Mesothelial cell of epicardium (in vitro differentiated cells): ENCODE results near the gene CLIC6. TPM values are rescaled to one million over a fixed set of nuclear protein-coding genes. Genes with fewer than 3 reads are reported as not detected.

Source experiments
- DNase-seq, 2 experiments: peaks; one replicate each; pipeline ENCODE4 v3.0.0; 2021; ENCODE audit warnings: low spot score in 2 of 2; ENCODE audit not compliant: unreplicated experiment in 2 of 2
- H3K27ac Mint-ChIP-seq: 2 replicates; pipeline ENCODE4 v1.8.0; 2021; ENCODE audit warnings: mixed read lengths
- H3K27me3 Mint-ChIP-seq: 2 replicates; pipeline ENCODE4 v1.8.0; 2021; ENCODE audit warnings: low read depth, mixed read lengths
- H3K36me3 Mint-ChIP-seq: 2 replicates; pipeline ENCODE4 v1.8.0; 2021; ENCODE audit warnings: mixed read lengths
- H3K4me1 Mint-ChIP-seq: 2 replicates; pipeline ENCODE4 v1.8.0; 2021; ENCODE audit warnings: mixed read lengths
- H3K4me3 Mint-ChIP-seq: 2 replicates; pipeline ENCODE4 v1.8.0; 2021; ENCODE audit warnings: mild to moderate bottlenecking, moderate library complexity, mixed read lengths
- H3K9me3 Mint-ChIP-seq: 2 replicates; pipeline ENCODE4 v1.8.0; 2021; ENCODE audit warnings: mixed read lengths
- CTCF ChIP-seq: fragments of 200-600 bp; sonication (generic); IDR thresholded peaks from one replicate; pipeline ENCODE4 v1.5.0; 2021; ENCODE audit warnings: antibody characterized with exemption; ENCODE audit not compliant: unreplicated experiment
- total RNA-seq: library from RNA; stranded (reverse); gene quantifications from 3 replicates; pipeline ENCODE4 v1.2.1, GENCODE V29; 2021

Gene CLIC6
- total RNA-seq, 1 donor from 2014 or later = 1.4 TPM

DNA sequence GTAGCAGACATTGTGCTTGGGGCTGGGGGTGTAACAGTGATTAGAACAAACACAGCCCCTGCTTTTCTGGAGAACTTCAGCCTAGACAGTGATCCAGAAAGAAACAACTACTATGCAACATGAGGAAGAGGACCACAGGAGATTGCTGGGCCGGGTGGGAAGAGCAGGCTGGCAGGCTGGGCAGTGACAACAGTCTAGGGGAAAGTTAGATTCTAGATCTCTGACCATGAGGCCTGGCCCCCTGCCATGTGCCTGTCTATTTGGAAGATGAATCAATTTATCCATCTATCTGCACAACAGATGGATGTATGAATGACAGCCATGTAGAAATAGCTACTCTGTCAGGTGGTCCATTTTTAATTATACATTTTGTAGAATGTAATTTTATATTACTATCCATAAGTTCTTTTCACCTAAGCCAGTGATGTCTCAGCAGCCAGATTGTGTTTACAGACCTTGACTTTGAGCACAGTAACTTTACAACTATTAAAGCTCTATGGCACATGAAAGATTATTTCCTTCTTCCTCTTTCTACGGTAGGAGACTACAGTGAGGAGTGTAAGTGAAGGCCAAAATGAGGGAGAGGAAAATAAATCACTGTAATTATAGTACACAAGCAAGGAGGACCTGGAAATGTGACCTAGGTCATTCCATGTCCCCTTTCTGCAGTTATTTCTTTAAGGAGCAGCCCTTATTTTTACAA is 15.5 kb downstream of the CLIC6 start:
- TF ChIP-seq CTCF = no peak
- peaks cover 28% of the 10 kb centered on the region for H3K9me3 Mint-ChIP-seq
- H3K27me3 Mint-ChIP-seq = no peaks in the 10 kb centered on the region
- DNase-seq = no peak
- no peak overlapping the region for H3K27ac Mint-ChIP-seq
- H3K4me3 Mint-ChIP-seq = no peak overlapping the region
- H3K36me3 Mint-ChIP-seq = no peaks in the 10 kb centered on the region
- peaks cover 2% of the 10 kb centered on the region for H3K4me1 Mint-ChIP-seq

DNA sequence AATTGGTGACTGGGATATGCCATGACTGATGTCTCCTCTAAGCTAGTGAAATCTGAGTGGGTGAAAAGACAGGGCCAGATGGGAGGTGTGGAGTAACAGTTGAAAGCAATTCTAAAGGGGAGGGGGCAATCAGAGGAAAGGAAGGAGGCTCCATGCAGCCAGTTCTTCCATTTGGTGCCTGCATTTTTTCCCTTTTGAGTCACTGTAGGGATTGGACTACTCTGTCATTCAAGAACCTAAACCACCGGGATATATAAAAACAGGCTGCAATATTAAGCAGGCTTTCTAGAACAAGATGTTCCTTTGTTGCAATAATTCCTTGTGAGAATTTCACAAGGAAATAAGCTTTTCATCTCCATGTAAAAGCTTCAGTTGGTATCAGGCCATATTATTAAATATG is 18.3 kb downstream of the CLIC6 start:
- H3K27ac Mint-ChIP-seq = no peak overlapping the region
- H3K27me3 Mint-ChIP-seq = peaks cover 6% of the 10 kb centered on the region

DNA sequence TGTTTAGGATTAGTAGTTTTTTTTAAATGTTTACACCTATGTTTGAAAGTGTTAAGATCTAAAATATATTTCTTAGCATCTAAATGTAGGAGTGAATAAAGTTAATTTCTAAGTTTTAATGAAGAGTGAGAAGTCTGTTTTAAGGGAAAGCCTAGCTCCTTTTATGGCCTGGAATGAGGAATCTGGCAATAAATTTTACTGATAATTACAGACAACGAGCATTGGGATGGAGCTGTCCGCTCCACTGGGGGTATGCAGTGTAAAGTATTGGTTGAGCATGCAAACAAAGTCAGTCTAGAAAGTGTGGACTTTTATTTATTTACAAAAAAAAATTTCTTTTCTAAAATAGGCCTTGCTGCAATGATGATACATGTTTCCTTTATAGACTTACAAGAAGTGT is 19.0 kb downstream of the CLIC6 start:
- peaks cover 8% of the 10 kb centered on the region for H3K9me3 Mint-ChIP-seq
- peaks cover 10% of the 10 kb centered on the region for H3K27me3 Mint-ChIP-seq
- H3K4me3 Mint-ChIP-seq = no peak overlapping the region
- peaks cover 2% of the 10 kb centered on the region for H3K4me1 Mint-ChIP-seq
- no peak for TF ChIP-seq CTCF
- no peaks in the 10 kb centered on the region for H3K36me3 Mint-ChIP-seq
- DNase-seq = no peak
- no peak overlapping the region for H3K27ac Mint-ChIP-seq

More for the DNA sequence above, 18.3 kb downstream of the CLIC6 start:
- peaks cover 13% of the 10 kb centered on the region for H3K9me3 Mint-ChIP-seq
- H3K4me3 Mint-ChIP-seq = no peak overlapping the region
- DNase-seq = no peak
- no peak for TF ChIP-seq CTCF
- no peaks in the 10 kb centered on the region for H3K36me3 Mint-ChIP-seq
- peaks cover 2% of the 10 kb centered on the region for H3K4me1 Mint-ChIP-seq

- H3K4me3 Mint-ChIP-seq = no peak overlapping the region
- no peaks in the 10 kb centered on the region for H3K36me3 Mint-ChIP-seq
- TF ChIP-seq CTCF = no peak
- DNase-seq = no peak
- peaks cover 14% of the 10 kb centered on the region for H3K27me3 Mint-ChIP-seq
- H3K9me3 Mint-ChIP-seq = peaks cover 6% of the 10 kb centered on the region
- no peak overlapping the region for H3K27ac Mint-ChIP-seq
- H3K4me1 Mint-ChIP-seq = peaks cover 2% of the 10 kb centered on the region
These were observed 19.4 kb downstream of the CLIC6 start for GRCh38 chr21:34688145-34688544.

GRCh38 chr21:34688715-34689114 is 19.9 kb downstream of the CLIC6 start:
- Mint-ChIP-seq H3K4me3 (no peak overlapping the region), H3K4me1 (peaks cover 2% of the 10 kb centered on the region), H3K27me3 (peaks cover 15% of the 10 kb centered on the region), H3K36me3 (no peaks in the 10 kb centered on the region), H3K9me3 (peaks cover under 1% of the 10 kb centered on the region), H3K27ac (no peak overlapping the region)
- TF ChIP-seq CTCF = no peak
- no peak for DNase-seq
